Stimulated activated CD8-positive, alpha-beta memory T cell treated with anti-CD3 and anti-CD28 coated beads, Interleukin-15, amount 100 ng/mL, for 4 hours (primary cell): ENCODE data around the gene RELN.
"Not testable (repeated sequence)": the region's sequence is repeated elsewhere in the genome, so short reads cannot be mapped to it uniquely, and the experiment has no call there.

Experiments used
- DNase-seq, 2 donors: peaks; one replicate each; pipeline ENCODE4 v3.0.0-alpha.2; 2020; ENCODE audit warnings: low read depth in 2 of 2

The RELN gene

GRCh38 chr7:103896826-103897225 is 92.6 kb downstream of the RELN start:
- DNase-seq: not testable (repeated sequence)

GRCh38 chr7:103894656-103895596 is 94.5 kb downstream of the RELN start:
- no peak for DNase-seq

- DNase-seq: no peak
Measured at GRCh38 chr7:103893350-103893749, 96.1 kb downstream of the RELN start.

GRCh38 chr7:103889451-103889850 is 100.0 kb downstream of the RELN start:
- DNase-seq: no peak

- no peak for DNase-seq
Measured at GRCh38 chr7:103888603-103889153, 100.8 kb downstream of the RELN start.

- no peak for DNase-seq
Measured at GRCh38 chr7:103887853-103888602, 101.4 kb downstream of the RELN start.

GRCh38 chr7:103887050-103887449 is 102.4 kb downstream of the RELN start:
- no peak for DNase-seq

- DNase-seq: no peak
Measured at GRCh38 chr7:103879928-103880600, 109.4 kb downstream of the RELN start.

- DNase-seq: no peak
Measured at GRCh38 chr7:103879411-103879810, 110.0 kb downstream of the RELN start.

GRCh38 chr7:103877565-103877964 is 111.9 kb downstream of the RELN start:
- DNase-seq: no peak

- DNase-seq: no peak
Measured at GRCh38 chr7:103875718-103876117, 113.7 kb downstream of the RELN start.

GRCh38 chr7:103871473-103871872 is 118.0 kb downstream of the RELN start:
- DNase-seq: no peak

- no peak for DNase-seq
Measured at GRCh38 chr7:103870664-103871063, 118.8 kb downstream of the RELN start.

GRCh38 chr7:103867874-103868273 is 121.6 kb downstream of the RELN start:
- DNase-seq: no peak

- no peak for DNase-seq
Measured at GRCh38 chr7:103866919-103867318, 122.5 kb downstream of the RELN start.

- DNase-seq: no peak
Measured at GRCh38 chr7:103865442-103865841, 124.0 kb downstream of the RELN start.

GRCh38 chr7:103862302-103863035 is 127.0 kb downstream of the RELN start:
- DNase-seq: no peak

GRCh38 chr7:103859709-103860108 is 129.7 kb downstream of the RELN start:
- no peak for DNase-seq

GRCh38 chr7:103857435-103857834 is 132.0 kb downstream of the RELN start:
- DNase-seq: no peak

GRCh38 chr7:103856929-103857328 is 132.5 kb downstream of the RELN start:
- no peak for DNase-seq

- DNase-seq: no peak
Measured at GRCh38 chr7:103855671-103856070, 133.8 kb downstream of the RELN start.
